ENCODE data around the gene CA10. TPM values are rescaled to one million over a fixed set of nuclear protein-coding genes. Genes with fewer than 3 reads are reported as not detected.

CA10 gene
- polyA plus RNA-seq, 4 donors, result 11.7 to 17.3 (median 14.5) TPM

DNA sequence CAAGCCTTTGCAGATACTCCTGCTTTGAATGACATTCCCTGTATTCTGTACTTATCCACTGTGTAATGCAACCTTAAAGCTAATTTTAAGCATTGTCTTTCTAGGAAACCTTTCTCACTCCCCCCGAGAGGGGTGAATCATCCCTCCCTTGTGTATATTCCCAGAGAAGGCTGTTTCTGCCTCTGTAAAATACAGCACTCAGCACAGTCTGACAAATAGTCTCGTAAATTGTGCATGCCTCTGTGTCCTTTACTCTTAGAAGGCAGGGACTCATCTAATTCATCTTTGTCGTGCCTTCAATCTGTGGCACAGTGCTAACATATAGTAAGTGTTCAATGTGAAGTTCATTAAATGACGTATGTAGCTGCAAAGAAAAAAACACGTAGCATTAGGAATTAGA, 200.7 kb downstream of the CA10 start:
- no peak for DNase-seq (ENCODE audit: low read depth in 4 of 4, low spot score in 3 of 4)

- DNase-seq (ENCODE audit: low read depth in 4 of 4, low spot score in 3 of 4), result no peak
Observed at GRCh38 chr17:51955245-51955644, 203.3 kb downstream of the CA10 start.

DNA sequence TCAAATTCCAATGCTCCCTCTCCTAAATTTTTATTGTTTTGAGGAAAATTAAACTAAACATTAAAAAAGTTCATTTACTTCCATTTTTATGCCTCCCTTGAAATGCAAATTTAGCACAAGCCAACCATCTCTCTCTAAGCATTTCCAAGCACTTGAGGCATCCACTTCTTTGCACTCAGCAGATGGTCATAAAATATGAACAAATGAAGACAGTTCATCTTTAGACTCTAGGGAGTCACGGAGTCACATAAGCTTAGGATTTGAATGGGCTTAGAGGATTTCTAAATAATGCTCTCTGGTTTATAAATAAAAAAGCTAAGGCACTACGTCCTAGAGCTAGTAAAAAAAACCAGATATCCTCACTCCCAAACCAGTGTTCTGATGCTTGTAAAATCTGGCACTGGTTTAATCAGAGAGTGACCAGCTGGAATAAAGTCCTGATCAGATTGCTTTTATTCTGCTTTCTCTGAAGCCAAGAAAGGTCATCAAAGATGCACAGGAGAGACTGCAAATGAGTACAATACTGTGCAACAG, 204.2 kb downstream of the CA10 start:
- DNase-seq (ENCODE audit: low read depth in 4 of 4, low spot score in 3 of 4), result no peak

- no peak for DNase-seq (ENCODE audit: low read depth in 4 of 4, low spot score in 3 of 4)
Observed at GRCh38 chr17:51951741-51952140, 206.8 kb downstream of the CA10 start.

- no peak for DNase-seq (ENCODE audit: low read depth in 4 of 4, low spot score in 3 of 4)
Observed at GRCh38 chr17:51948128-51948527, 210.4 kb downstream of the CA10 start.

GRCh38 chr17:51947160-51947735, 211.3 kb downstream of the CA10 start:
- peak in 2 of 4 donors; percentile 3 to 10 for DNase-seq (ENCODE audit: low read depth in 4 of 4, low spot score in 3 of 4)

- no peak for DNase-seq (ENCODE audit: low read depth in 4 of 4, low spot score in 3 of 4)
Observed at GRCh38 chr17:51946311-51946710, 212.2 kb downstream of the CA10 start.

DNA sequence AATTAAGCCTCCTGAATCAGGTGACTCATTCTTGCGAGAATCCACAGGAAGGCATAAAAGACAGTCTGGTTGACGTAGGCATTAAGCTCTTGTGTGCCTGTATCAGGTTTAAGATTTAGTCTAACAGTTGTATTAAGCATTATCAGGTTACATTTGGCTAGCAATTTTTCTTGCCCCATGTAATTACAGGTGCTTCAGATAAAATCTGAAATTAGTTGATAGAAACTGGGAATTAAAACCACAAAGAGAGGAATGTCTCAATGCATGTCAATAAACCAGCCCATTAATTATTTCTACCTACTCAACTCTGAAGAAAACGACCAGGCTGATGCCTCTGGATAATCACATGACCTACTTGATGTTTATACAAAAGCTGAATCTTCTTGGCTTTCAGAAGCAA, 217.2 kb downstream of the CA10 start:
- no peak for DNase-seq (ENCODE audit: low read depth in 4 of 4, low spot score in 3 of 4)

- no peak for DNase-seq (ENCODE audit: low read depth in 4 of 4, low spot score in 3 of 4)
Observed at GRCh38 chr17:51937264-51937663, 221.2 kb downstream of the CA10 start.

GRCh38 chr17:51935477-51935876, 223.0 kb downstream of the CA10 start:
- no peak for DNase-seq (ENCODE audit: low read depth in 4 of 4, low spot score in 3 of 4)

GRCh38 chr17:51933647-51934046, 224.9 kb downstream of the CA10 start:
- DNase-seq (ENCODE audit: low read depth in 4 of 4, low spot score in 3 of 4), result no peak

GRCh38 chr17:51926448-51926847, 232.1 kb downstream of the CA10 start:
- no peak for DNase-seq (ENCODE audit: low read depth in 4 of 4, low spot score in 3 of 4)

- no peak for DNase-seq (ENCODE audit: low read depth in 4 of 4, low spot score in 3 of 4)
Observed at GRCh38 chr17:51921500-51921899, 237.0 kb downstream of the CA10 start.

GRCh38 chr17:51914577-51914976, 243.9 kb downstream of the CA10 start:
- no peak for DNase-seq (ENCODE audit: low read depth in 4 of 4, low spot score in 3 of 4)

DNA sequence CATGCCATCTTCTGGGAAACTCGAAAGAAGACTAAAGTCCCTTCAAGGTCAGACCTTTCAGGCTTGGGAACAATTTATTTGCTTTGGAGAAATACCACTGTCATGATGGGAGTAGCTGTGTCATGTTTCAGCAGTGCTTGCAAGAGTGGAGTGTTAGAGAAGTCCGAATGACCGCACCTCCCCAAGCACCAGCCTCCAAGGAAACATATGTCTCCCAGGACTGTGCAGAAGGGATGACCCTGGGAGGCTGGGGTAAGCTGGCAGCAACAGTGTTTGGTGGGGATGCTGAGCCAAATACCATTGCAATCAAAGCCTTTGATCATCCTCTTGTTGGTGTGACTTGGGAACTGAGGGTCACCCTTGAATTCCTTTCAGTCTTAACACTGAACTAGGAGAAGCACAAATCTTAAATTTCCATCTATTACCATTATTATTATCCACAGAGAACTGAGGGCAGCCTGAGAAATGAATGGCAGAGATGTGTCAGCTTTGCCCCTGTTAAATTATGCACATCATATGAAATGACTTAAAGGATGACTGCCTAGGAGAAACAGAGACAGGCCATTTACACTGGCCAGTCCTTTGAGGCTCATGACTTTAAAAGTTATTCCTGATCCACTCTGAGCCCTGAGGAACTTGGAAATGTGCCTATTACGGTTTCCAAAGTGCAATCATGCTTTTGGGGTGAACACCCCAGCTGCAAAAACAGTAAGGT, 244.9 kb downstream of the CA10 start:
- no peak for DNase-seq (ENCODE audit: low read depth in 4 of 4, low spot score in 3 of 4)

DNA sequence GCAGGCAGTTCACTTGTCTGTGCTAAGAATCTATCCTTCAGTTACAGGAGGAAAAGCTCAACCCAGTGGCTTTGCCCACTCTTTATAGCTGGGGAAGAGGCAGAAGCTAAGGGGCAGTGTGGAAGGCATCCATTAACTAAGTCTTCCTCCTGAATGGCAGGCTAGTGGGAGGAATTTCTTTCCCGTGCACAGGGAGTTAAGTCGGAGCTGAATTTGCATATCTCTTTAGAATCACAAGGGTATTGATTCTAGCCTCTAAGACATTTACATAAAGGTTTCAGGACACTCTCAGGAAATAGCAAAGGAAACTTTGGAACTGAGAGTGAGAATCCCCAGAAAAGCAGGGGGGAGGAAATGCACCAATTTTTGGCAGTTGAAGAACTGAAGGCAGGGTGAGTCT, 245.6 kb downstream of the CA10 start:
- DNase-seq (ENCODE audit: low read depth in 4 of 4, low spot score in 3 of 4), result no peak

DNA sequence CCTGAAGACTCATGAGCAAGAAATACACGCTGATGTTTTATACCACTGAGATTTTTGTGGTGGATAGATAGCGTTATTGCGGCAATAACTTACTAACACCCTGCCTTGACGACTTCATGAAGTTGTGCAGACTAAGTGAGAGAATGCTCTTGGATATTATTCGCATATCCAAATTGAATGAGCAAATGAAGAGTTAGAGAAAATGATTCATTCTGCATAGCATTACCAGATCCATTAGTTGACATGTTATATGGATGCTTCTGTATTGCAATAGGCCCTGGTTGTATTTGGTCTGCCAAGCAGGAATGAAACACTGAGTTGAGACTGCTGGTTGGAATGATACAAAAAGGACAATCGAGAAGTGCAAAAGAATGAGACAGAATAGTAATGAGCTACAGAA, 247.3 kb downstream of the CA10 start:
- no peak for DNase-seq (ENCODE audit: low read depth in 4 of 4, low spot score in 3 of 4)

DNA sequence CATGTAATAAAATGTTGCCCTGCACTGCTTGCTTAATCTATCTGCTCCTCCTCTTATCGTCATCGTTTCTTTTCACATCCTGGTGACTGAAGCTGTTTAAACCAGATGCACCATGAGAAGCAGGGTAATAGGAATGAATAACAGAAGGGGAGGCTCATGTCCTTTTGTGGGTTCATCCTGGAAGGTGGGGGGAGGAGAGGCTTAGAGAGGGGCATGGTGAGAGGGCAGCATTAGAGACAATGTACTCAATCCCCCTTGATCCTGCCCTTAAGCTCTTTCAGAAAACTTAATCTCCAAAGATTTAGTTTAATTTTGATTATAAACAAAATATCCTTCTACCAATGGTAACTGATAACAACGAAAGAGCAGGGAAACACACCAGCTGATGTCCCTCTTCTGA, 248.5 kb downstream of the CA10 start:
- no peak for DNase-seq (ENCODE audit: low read depth in 4 of 4, low spot score in 3 of 4)

- DNase-seq (ENCODE audit: low read depth in 4 of 4, low spot score in 3 of 4), result no peak
Observed at GRCh38 chr17:51908841-51909537, 249.5 kb downstream of the CA10 start.

GRCh38 chr17:51907041-51907440, 251.5 kb downstream of the CA10 start:
- DNase-seq (ENCODE audit: low read depth in 4 of 4, low spot score in 3 of 4), result no peak

DNA sequence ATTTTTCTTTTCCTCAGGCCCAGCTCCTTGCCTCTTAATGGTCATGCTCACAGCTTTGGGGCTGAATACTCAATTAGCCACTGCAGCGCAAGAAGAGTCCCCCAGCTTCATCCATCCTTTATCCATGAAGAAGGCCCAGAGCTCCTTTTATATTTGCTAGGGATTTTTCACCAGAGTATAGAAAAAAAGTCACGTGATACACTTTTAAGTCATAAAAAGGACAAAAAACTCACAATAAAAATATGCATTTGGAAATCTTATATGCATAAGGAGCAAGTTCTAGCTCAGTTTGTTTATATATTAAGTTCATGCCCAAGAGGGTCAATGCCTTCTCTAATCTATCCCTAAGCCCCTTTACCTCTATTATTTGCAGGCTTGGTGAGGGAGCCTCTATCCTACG, 254.1 kb downstream of the CA10 start:
- no peak for DNase-seq (ENCODE audit: low read depth in 4 of 4, low spot score in 3 of 4)

GRCh38 chr17:51901242-51901641, 257.3 kb downstream of the CA10 start:
- no peak for DNase-seq (ENCODE audit: low read depth in 4 of 4, low spot score in 3 of 4)
